H1 (cell line): Measurements from ENCODE around the gene EXOC6. TPM values are rescaled to one million over a fixed set of nuclear protein-coding genes. Genes with fewer than 3 reads are reported as not detected.

Experiments used
- CTCF ChIA-PET: fragments of 300-600 bp; sonication (Branson Sonifier 250); formaldehyde crosslinking; loops from one replicate; lab custom pipeline; 2021; ENCODE audit not compliant: partially characterized antibody; lab: Charles Lee
- POLR2A ChIA-PET: fragments of 300-600 bp; sonication (Branson Sonifier 250); formaldehyde crosslinking; loops from one replicate; lab custom pipeline; 2021; ENCODE audit warnings: inconsistent platforms; ENCODE audit not compliant: partially characterized antibody; lab: Charles Lee
- DNase-seq, 2 experiments: peaks; one replicate each; pipeline versions ENCODE4 v3.0.0 to v3.0.0-alpha.2; 2010 to 2022; ENCODE audit warnings: low spot score in 2 of 2, low read depth in 1 of 2, mixed read lengths in 1 of 2
- FAIRE-seq: peaks from 2 replicates; lab custom pipeline; 2011; peaks lifted over from hg19 to GRCh38; lab: Jason Lieb, UNC
- H2AFZ ChIP-seq: 2 replicates; pipeline ENCODE4 v1.8.1; 2012; ENCODE audit warnings: low read length, inconsistent platforms
- H2AK5ac ChIP-seq: 2 replicates; pipeline ENCODE4 v1.6.1; 2013; ENCODE audit warnings: low read depth, low read length
- H2BK120ac ChIP-seq: replicated peaks from 2 replicates; pipeline ENCODE3; 2013; ENCODE audit warnings: low read depth, low read length, inconsistent platforms
- H2BK12ac ChIP-seq: 2 replicates; pipeline ENCODE4 v1.6.1; 2013; ENCODE audit warnings: low read depth, low read length
- H2BK15ac ChIP-seq: 2 replicates; pipeline ENCODE4 v1.6.1; 2013; ENCODE audit warnings: low read length
- H2BK20ac ChIP-seq: 2 replicates; pipeline ENCODE4 v1.6.1; 2013; ENCODE audit warnings: low read length
- H2BK5ac ChIP-seq: 2 replicates; pipeline ENCODE4 v1.6.1; 2013; ENCODE audit warnings: low read depth, low read length
- H3K14ac ChIP-seq: 2 replicates; pipeline ENCODE4 v1.6.1; 2013; ENCODE audit warnings: inconsistent platforms; ENCODE audit not compliant: insufficient read length
- H3K18ac ChIP-seq: 2 replicates; pipeline ENCODE4 v1.6.1; 2013; ENCODE audit warnings: low read length; ENCODE audit errors: extremely low read depth
- H3K23ac ChIP-seq: 2 replicates; pipeline ENCODE4 v1.6.1; 2013; ENCODE audit warnings: inconsistent platforms; ENCODE audit not compliant: insufficient read length
- H3K23me2 ChIP-seq: 2 replicates; pipeline ENCODE4 v1.6.1; 2013; ENCODE audit warnings: low read depth, low read length
- H3K27ac ChIP-seq: 2 replicates; pipeline ENCODE4 v1.6.1; 2011; ENCODE audit warnings: low read depth, low read length, inconsistent platforms
- H3K27me3 ChIP-seq, 4 experiments: replicated peaks in 1 of 4; 1 replicate in 1 of 4; 2 replicates in 3 of 4; pipeline versions ENCODE4 v1.6.1 to v1.8.1; 2011 to 2013; ENCODE audit warnings: low read length in 3 of 4, mild to moderate bottlenecking in 3 of 4, inconsistent platforms in 2 of 4, mixed read lengths in 2 of 4, moderate library complexity in 1 of 4; ENCODE audit not compliant: control insufficient read depth in 3 of 4, insufficient read depth in 3 of 4; ENCODE audit errors: extremely low read depth in 1 of 4
- H3K36me3 ChIP-seq, 4 experiments: 2 replicates each; pipeline versions ENCODE4 v1.6.1 to v1.8.1; 2011 to 2013; ENCODE audit warnings: mild to moderate bottlenecking in 4 of 4, low read length in 3 of 4, moderate library complexity in 2 of 4, control low read depth in 1 of 4, inconsistent platforms in 1 of 4; ENCODE audit not compliant: insufficient read depth in 4 of 4, control insufficient read depth in 2 of 4
- H3K4ac ChIP-seq: replicated peaks from 2 replicates; pipeline ENCODE3; 2013; ENCODE audit warnings: low read length, low read depth, mixed read lengths, inconsistent platforms; ENCODE audit not compliant: insufficient read length
- H3K4me1 ChIP-seq, 4 experiments: replicated peaks in 1 of 4; 1 replicate in 1 of 4; 2 replicates in 3 of 4; pipeline versions ENCODE4 v1.6.1 to v1.8.1; 2011 to 2013; ENCODE audit warnings: low read length in 3 of 4, inconsistent platforms in 2 of 4, mixed read lengths in 1 of 4; ENCODE audit not compliant: insufficient read depth in 4 of 4, control insufficient read depth in 3 of 4
- H3K4me2 ChIP-seq, 2 experiments: 2 replicates each; pipeline versions ENCODE4 v1.6.1 to v1.8.1; 2011 to 2013; ENCODE audit warnings: low read depth in 2 of 2, low read length in 2 of 2, control low read depth in 1 of 2, inconsistent platforms in 1 of 2, mild to moderate bottlenecking in 1 of 2; ENCODE audit not compliant: insufficient read depth in 1 of 2
- H3K4me3 ChIP-seq, 4 experiments: fragments of 200-600, 300-600 bp in 1 of 4; sonication (generic), shearing (Covaris generic), sonication (Bioruptor Twin) in 1 of 4; 2 replicates each; pipeline versions ENCODE4 v1.5.1 to v1.8.1; 2011 to 2016; ENCODE audit warnings: low read length in 4 of 4, low read depth in 3 of 4, control low read depth in 2 of 4, inconsistent platforms in 2 of 4, mild to moderate bottlenecking in 2 of 4, mixed read lengths in 1 of 4, moderate library complexity in 1 of 4; ENCODE audit not compliant: insufficient read depth in 2 of 4; ENCODE audit errors: extremely low read depth in 1 of 4
- H3K56ac ChIP-seq: replicated peaks from 2 replicates; pipeline ENCODE3; 2013; ENCODE audit warnings: low read depth, mild to moderate bottlenecking, mixed read lengths, low read length, inconsistent platforms; ENCODE audit not compliant: insufficient read length
- H3K79me1 ChIP-seq: 2 replicates; pipeline ENCODE4 v1.6.1; 2013; ENCODE audit warnings: low read depth, low read length, control low read depth
- H3K79me2 ChIP-seq, 2 experiments: 2 replicates each; pipeline versions ENCODE4 v1.6.1 to v1.8.1; 2012 to 2013; ENCODE audit warnings: low read length in 2 of 2, mild to moderate bottlenecking in 2 of 2, inconsistent platforms in 1 of 2; ENCODE audit not compliant: insufficient read depth in 2 of 2, control insufficient read depth in 1 of 2
- H3K9ac ChIP-seq, 4 experiments: replicated peaks in 1 of 4; 1 replicate in 1 of 4; 2 replicates in 3 of 4; pipeline versions ENCODE4 v1.6.1 to v1.8.1; 2011 to 2013; ENCODE audit warnings: low read depth in 3 of 4, low read length in 3 of 4, control low read depth in 2 of 4, mild to moderate bottlenecking in 2 of 4, moderate library complexity in 2 of 4, inconsistent platforms in 1 of 4; ENCODE audit errors: extremely low read depth in 1 of 4
- H3K9me3 ChIP-seq, 2 experiments: 2 replicates each; pipeline versions ENCODE4 v1.6.1 to v1.8.1; 2012 to 2013; ENCODE audit warnings: mild to moderate bottlenecking in 2 of 2, moderate library complexity in 2 of 2, control low read depth in 1 of 2, inconsistent platforms in 1 of 2, low read depth in 1 of 2, low read length in 1 of 2, mixed read lengths in 1 of 2; ENCODE audit not compliant: insufficient read depth in 2 of 2
- H4K20me1 ChIP-seq, 2 experiments: replicated peaks in 1 of 2; 2 replicates each; pipeline versions ENCODE3 to v1.8.1; 2011 to 2013; ENCODE audit warnings: inconsistent platforms in 2 of 2, low read length in 2 of 2, mild to moderate bottlenecking in 1 of 2; ENCODE audit not compliant: insufficient read depth in 2 of 2, control insufficient read depth in 1 of 2
- H4K5ac ChIP-seq: 2 replicates; pipeline ENCODE4 v1.6.1; 2013; ENCODE audit warnings: low read length, low read depth, mixed read lengths, inconsistent platforms; ENCODE audit not compliant: insufficient read length
- H4K8ac ChIP-seq: 2 replicates; pipeline ENCODE4 v1.8.0; 2013; ENCODE audit warnings: mild to moderate bottlenecking, moderate library complexity, low read length, inconsistent platforms; ENCODE audit not compliant: insufficient read depth; ENCODE audit errors: extremely low read depth
- H4K91ac ChIP-seq: replicated peaks from 2 replicates; pipeline ENCODE3; 2013; ENCODE audit warnings: low read length, mixed read lengths, inconsistent platforms; ENCODE audit not compliant: insufficient read length
- CBX8 ChIP-seq: fragments of 300-800, 300-1000 bp; sonication (generic); IDR thresholded peaks from 2 replicates; pipeline ENCODE4 v1.7.1; 2016; ENCODE audit warnings: low read depth, low read length, borderline replicate concordance
- EP300 ChIP-seq, 2 experiments: IDR thresholded peaks; 1 replicate in 1 of 2; 2 replicates in 1 of 2; pipeline ENCODE4 v1.6.1; 2011 to 2012; ENCODE audit warnings: low read depth in 2 of 2, low read length in 2 of 2, mild to moderate bottlenecking in 2 of 2, borderline replicate concordance in 1 of 2, inconsistent platforms in 1 of 2, moderate library complexity in 1 of 2
- KDM1A ChIP-seq: fragments of 200-600, 300-600 bp; sonication (generic); IDR thresholded peaks from 2 replicates; pipeline ENCODE4 v1.7.1; 2016; ENCODE audit warnings: mild to moderate bottlenecking, low read length, borderline replicate concordance
- NRF1 ChIP-seq: IDR thresholded peaks from 2 replicates; pipeline ENCODE4 v1.6.1; 2011; ENCODE audit warnings: mild to moderate bottlenecking, low read depth, low read length, improper control_type of control experiment
- RNF2 ChIP-seq: fragments of 200-900, 300-1000 bp; sonication (generic); IDR thresholded peaks from 2 replicates; pipeline ENCODE4 v1.7.1; 2016; ENCODE audit warnings: borderline replicate concordance, low read depth, mild to moderate bottlenecking, antibody characterized with exemption, low read length; ENCODE audit not compliant: poor library complexity, severe bottlenecking; ENCODE audit errors: missing control alignments
- SAP30 ChIP-seq: fragments of 300-600 bp; sonication (generic); IDR thresholded peaks from 2 replicates; pipeline ENCODE4 v1.7.1; 2012; ENCODE audit warnings: low read length, moderate library complexity, mild to moderate bottlenecking, inconsistent platforms; ENCODE audit not compliant: insufficient read depth, insufficient replicate concordance
- SP2 ChIP-seq: IDR thresholded peaks from 2 replicates; pipeline ENCODE4 v1.6.1; 2012; ENCODE audit warnings: mild to moderate bottlenecking, low read length, inconsistent platforms
- SRF ChIP-seq: IDR thresholded peaks from 2 replicates; pipeline ENCODE4 v1.6.1; 2011; ENCODE audit warnings: mild to moderate bottlenecking, low read depth, low read length, moderate library complexity
- WGBS, 2 experiments: shearing (Covaris generic) in 1 of 2; methylation state at CpG; one replicate each; pipeline versions ENCODE4 v1.1.6 to v1.1.7; 2013 to 2015; ENCODE audit warnings: low lambda C conversion rate in 2 of 2, mixed read lengths in 2 of 2, inconsistent platforms in 1 of 2, low coverage in 1 of 2, missing lambda C conversion rate in 1 of 2; ENCODE audit not compliant: insufficient replicate concordance in 2 of 2, insufficient coverage in 1 of 2, insufficient read length in 1 of 2; ENCODE audit errors: extremely low coverage in 1 of 2, missing lambda C conversion rate in 1 of 2; 5-methylcytosine and 5-hydroxymethylcytosine counted together
- polyA plus RNA-seq, 7 experiments: library from polyadenylated mRNA; depleted of rRNA in 3 of 7; stranded (reverse) in 5 of 7; unstranded in 2 of 7; fragments of >200 nt in 5 of 7; fragments of 200-250 nt in 2 of 7; gene quantifications; 1 replicate in 5 of 7; 2 replicates in 1 of 7; 4 replicates in 1 of 7; pipeline versions ENCODE4 v1.2.1 to v1.2.3, GENCODE V29; 2011 to 2013; ENCODE audit warnings: missing spikeins in 2 of 7, mixed read lengths in 2 of 7
- total RNA-seq: library from RNA; stranded (reverse); fragmentation: NEBNext Ultra II Directional; extraction: Animal tissue kit (Norgen Biotek cat#: 25700); gene quantifications from 2 replicates; pipeline ENCODE4 v1.2.1, GENCODE V29; 2021
- TF ChIP-seq, protein P1 (sequence below): IDR thresholded peaks from 2 replicates; pipeline ENCODE4 v1.6.1; 2012; ENCODE audit warnings: inconsistent platforms
- TF ChIP-seq, protein P2 (sequence below): IDR thresholded peaks from 2 replicates; pipeline ENCODE4 v1.6.1; 2012; ENCODE audit warnings: inconsistent platforms

The EXOC6 gene
- total and polyA plus RNA-seq, 2 of the 8 experiments (the other 6 are each of a cell fraction or from before 2014, with no cell fraction given): 1.7 to 4.5 TPM

DNA sequence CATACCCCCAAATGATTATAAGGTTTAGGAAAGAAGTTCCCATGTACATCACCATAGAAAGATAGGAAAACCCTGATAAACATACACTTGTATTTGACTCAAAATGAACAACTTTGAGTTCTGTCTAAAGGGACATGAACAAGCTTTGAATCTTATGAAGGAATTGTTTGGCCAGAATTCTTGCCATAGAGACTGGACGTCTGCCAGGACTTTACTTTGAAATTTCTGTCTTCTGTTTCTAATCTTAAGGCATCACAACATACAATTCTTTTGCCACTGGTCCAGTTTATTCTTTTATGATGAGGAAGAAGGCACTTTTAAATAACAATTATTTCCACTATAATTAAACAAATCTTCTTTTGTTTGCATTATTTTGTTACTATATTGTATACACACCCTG, 186.1 kb downstream of the EXOC6 start:
- H3K4ac ChIP-seq: no peak overlapping the region
- no peak overlapping the region for H3K4me2 ChIP-seq
- no peak overlapping the region for H2BK12ac ChIP-seq
- DNase-seq: no peak
- no peak overlapping the region for H3K56ac ChIP-seq
- H3K79me1 ChIP-seq: no peaks in the 10 kb centered on the region
- POLR2A ChIA-PET: no interaction called here
- CTCF ChIA-PET: interaction anchor here (0.8 to 2.2 kb wide), 14 partner anchors 8 to 508 kb away, joined by 3 to 8 read pairs (median 3); partner anchors contain the start of genes CYP26C1 and EXOC6
- no peak overlapping the region for H2AFZ ChIP-seq
- H4K20me1 ChIP-seq: no peaks in the 10 kb centered on the region
- H3K14ac ChIP-seq: no peak overlapping the region
- H3K27ac ChIP-seq: no peak overlapping the region
- no peak overlapping the region for H3K23ac ChIP-seq
- no peak overlapping the region for H3K9ac ChIP-seq
- no peak overlapping the region for H2BK120ac ChIP-seq
- H3K9me3 ChIP-seq: no peaks in the 10 kb centered on the region
- H3K79me2 ChIP-seq: no peaks in the 10 kb centered on the region
- H3K36me3 ChIP-seq: no peaks in the 10 kb centered on the region
- H2BK15ac ChIP-seq: no peak overlapping the region
- no peak for FAIRE-seq
- no peak overlapping the region for H3K4me3 ChIP-seq
- H3K27me3 ChIP-seq: no peaks in the 10 kb centered on the region
- H4K5ac ChIP-seq: no peak overlapping the region
- no peak overlapping the region for H3K18ac ChIP-seq
- 76% methylated on average over 1 of the region's 1 CpG; no CpG with 5 or more reads in 1 of the 2 experiments for WGBS, 2 experiments
- no peak overlapping the region for H2BK5ac ChIP-seq
- no peak overlapping the region for H2BK20ac ChIP-seq
- H4K91ac ChIP-seq: no peak overlapping the region
- H3K4me1 ChIP-seq: peaks cover 0 to 8% (median 3%) of the 10 kb centered on the region in 4 experiments; a peak in 4 of 7 replicates
- H4K8ac ChIP-seq: no peak overlapping the region
- H3K23me2 ChIP-seq: no peaks in the 10 kb centered on the region
- no peak overlapping the region for H2AK5ac ChIP-seq
- TF ChIP-seq EP300 (IDR thresholded peaks at IDR 0.05; ENCODE audit: borderline replicate concordance in 1 of 2, low read depth in 2 of 2, low read length in 2 of 2) (no peak), SP2 (no peak), SAP30 (no peak), CBX8 (no peak), KDM1A (no peak), SRF (no peak), RNF2 (no peak), NRF1 (no peak)
- TF ChIP-seq, protein P1, sequence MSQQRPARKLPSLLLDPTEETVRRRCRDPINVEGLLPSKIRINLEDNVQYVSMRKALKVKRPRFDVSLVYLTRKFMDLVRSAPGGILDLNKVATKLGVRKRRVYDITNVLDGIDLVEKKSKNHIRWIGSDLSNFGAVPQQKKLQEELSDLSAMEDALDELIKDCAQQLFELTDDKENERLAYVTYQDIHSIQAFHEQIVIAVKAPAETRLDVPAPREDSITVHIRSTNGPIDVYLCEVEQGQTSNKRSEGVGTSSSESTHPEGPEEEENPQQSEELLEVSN: no peak
- TF ChIP-seq, protein P2, sequence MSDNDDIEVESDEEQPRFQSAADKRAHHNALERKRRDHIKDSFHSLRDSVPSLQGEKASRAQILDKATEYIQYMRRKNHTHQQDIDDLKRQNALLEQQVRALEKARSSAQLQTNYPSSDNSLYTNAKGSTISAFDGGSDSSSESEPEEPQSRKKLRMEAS: no peak
